Endometrium (tissue), 2 donors: ENCODE results near the gene XKR7.
"Not testable (repeated sequence)": the region's sequence is repeated elsewhere in the genome, so short reads cannot be mapped to it uniquely, and the experiment has no call there.

Experiments
- FAIRE-seq: peaks from 2 replicates; lab custom pipeline; 2012; peaks lifted over from hg19 to GRCh38; lab: Jason Lieb, UNC
- donor health status: control.
- donor health status: control.

XKR7 gene

GRCh38 chr20:31967830-31968249 lies at the start of gene XKR7:
Gene XKR7, plus strand, starts transcription at chr20:31968151. Its CDS starts 25 bp downstream, at chr20:31968176.
- FAIRE-seq: no peak

GRCh38 chr20:31918466-31919105 lies 49.4 kb upstream of the XKR7 start:
- FAIRE-seq: no peak

- FAIRE-seq: no peak
Observed at GRCh38 chr20:31919410-31920155, 48.4 kb upstream of the XKR7 start.

GRCh38 chr20:31920275-31920855 lies 47.6 kb upstream of the XKR7 start:
- FAIRE-seq: no peak

GRCh38 chr20:31921480-31921879 lies 46.5 kb upstream of the XKR7 start:
- not testable (repeated sequence) for FAIRE-seq

- FAIRE-seq: no peak
Observed at GRCh38 chr20:31922181-31922580, 45.8 kb upstream of the XKR7 start.

GRCh38 chr20:31922588-31922987 lies 45.4 kb upstream of the XKR7 start:
- no peak for FAIRE-seq

GRCh38 chr20:31923388-31924331 lies 44.3 kb upstream of the XKR7 start:
- no peak for FAIRE-seq

GRCh38 chr20:31924561-31924960 lies 43.4 kb upstream of the XKR7 start:
- no peak for FAIRE-seq

- no peak for FAIRE-seq
Observed at GRCh38 chr20:31925631-31926030, 42.3 kb upstream of the XKR7 start.

- FAIRE-seq: no peak
Observed at GRCh38 chr20:31926493-31926892, 41.5 kb upstream of the XKR7 start.

- FAIRE-seq: no peak
Observed at GRCh38 chr20:31927627-31928159, 40.3 kb upstream of the XKR7 start.

GRCh38 chr20:31929631-31930030 lies 38.3 kb upstream of the XKR7 start:
- FAIRE-seq: not testable (repeated sequence)

- FAIRE-seq: no peak
Observed at GRCh38 chr20:31930779-31931178, 37.2 kb upstream of the XKR7 start.

GRCh38 chr20:31933698-31934097 lies 34.3 kb upstream of the XKR7 start:
- no peak for FAIRE-seq

- FAIRE-seq: no peak
Observed at GRCh38 chr20:31934491-31934890, 33.5 kb upstream of the XKR7 start.

GRCh38 chr20:31934968-31935764 lies 32.8 kb upstream of the XKR7 start:
- FAIRE-seq: no peak

- FAIRE-seq: no peak
Observed at GRCh38 chr20:31936420-31936819, 31.5 kb upstream of the XKR7 start.

- FAIRE-seq: no peak
Observed at GRCh38 chr20:31937820-31938219, 30.1 kb upstream of the XKR7 start.

- FAIRE-seq: no peak
Observed at GRCh38 chr20:31939661-31940060, 28.3 kb upstream of the XKR7 start.

- FAIRE-seq: no peak
Observed at GRCh38 chr20:31943052-31943471, 24.9 kb upstream of the XKR7 start.
